Measurements from ENCODE around the gene NTM. TPM values are rescaled to one million over a fixed set of nuclear protein-coding genes. Genes with fewer than 3 reads are reported as not detected.

The NTM gene
- total and polyA plus RNA-seq, 2 donors from 2014 or later: 0.92 to 10.3 TPM

GRCh38 chr11:131465039-131465438 lies 94.6 kb downstream of the NTM start:
- H3K27ac ChIP-seq (ENCODE audit: low read depth in 2 of 2, low read length in 2 of 2): no peak overlapping the region
- no peaks in the 10 kb centered on the region for H3K4me1 ChIP-seq (ENCODE audit: control insufficient read depth in 2 of 3, insufficient read depth in 2 of 3, low read depth in 1 of 3, low read length in 3 of 3)
- H3K9me3 ChIP-seq (ENCODE audit: control insufficient read depth in 2 of 3, insufficient read depth in 1 of 3, low read length in 3 of 3): no peaks in the 10 kb centered on the region
- TF ChIP-seq CTCF (IDR thresholded peaks at IDR 0.05; ENCODE audit: borderline replicate concordance, extremely low read depth, insufficient read depth): no peak
- intact Hi-C loops (cut with DNase I): no loop called here
- FAIRE-seq: no peak
- H3K9ac ChIP-seq (ENCODE audit: low read length in 3 of 3): no peak overlapping the region
- DNase-seq: no peak
- no peaks in the 10 kb centered on the region for H3K36me3 ChIP-seq (ENCODE audit: control insufficient read depth in 2 of 3, insufficient read depth in 3 of 3, low read length in 3 of 3)
- no peaks in the 10 kb centered on the region for H3K27me3 ChIP-seq (ENCODE audit: control insufficient read depth, insufficient read depth, low read length)
- no peak overlapping the region for H3K4me3 ChIP-seq (ENCODE audit: low read length in 3 of 3)

GRCh38 chr11:131465746-131466145 lies 95.3 kb downstream of the NTM start:
- H3K27ac ChIP-seq (ENCODE audit: low read depth in 2 of 2, low read length in 2 of 2): no peak overlapping the region
- intact Hi-C loops (cut with DNase I): no loop called here
- H3K4me1 ChIP-seq (ENCODE audit: control insufficient read depth in 2 of 3, insufficient read depth in 2 of 3, low read depth in 1 of 3, low read length in 3 of 3): no peaks in the 10 kb centered on the region
- H3K9ac ChIP-seq (ENCODE audit: low read length in 3 of 3): no peak overlapping the region
- no peaks in the 10 kb centered on the region for H3K27me3 ChIP-seq (ENCODE audit: control insufficient read depth, insufficient read depth, low read length)
- no peak overlapping the region for H3K4me3 ChIP-seq (ENCODE audit: low read length in 3 of 3)
- DNase-seq (peak in 3 of 5 donors; percentile 49 to 62 (median 52)), FAIRE-seq (no peak)
- no peak for TF ChIP-seq CTCF (IDR thresholded peaks at IDR 0.05; ENCODE audit: borderline replicate concordance, extremely low read depth, insufficient read depth)
- H3K36me3 ChIP-seq (ENCODE audit: control insufficient read depth in 2 of 3, insufficient read depth in 3 of 3, low read length in 3 of 3): no peaks in the 10 kb centered on the region
- H3K9me3 ChIP-seq (ENCODE audit: control insufficient read depth in 2 of 3, insufficient read depth in 1 of 3, low read length in 3 of 3): no peaks in the 10 kb centered on the region

GRCh38 chr11:131467645-131468394 lies 97.4 kb downstream of the NTM start:
- Histone ChIP-seq H3K27ac (ENCODE audit: low read depth in 2 of 2, low read length in 2 of 2) (no peak overlapping the region), H3K4me3 (ENCODE audit: low read length in 3 of 3) (no peak overlapping the region), H3K4me1 (ENCODE audit: control insufficient read depth in 2 of 3, insufficient read depth in 2 of 3, low read depth in 1 of 3, low read length in 3 of 3) (no peaks in the 10 kb centered on the region), H3K9ac (ENCODE audit: low read length in 3 of 3) (no peak overlapping the region), H3K9me3 (ENCODE audit: control insufficient read depth in 2 of 3, insufficient read depth in 1 of 3, low read length in 3 of 3) (no peaks in the 10 kb centered on the region), H3K27me3 (ENCODE audit: control insufficient read depth, insufficient read depth, low read length) (no peaks in the 10 kb centered on the region), H3K36me3 (ENCODE audit: control insufficient read depth in 2 of 3, insufficient read depth in 3 of 3, low read length in 3 of 3) (no peaks in the 10 kb centered on the region)
- DNase-seq (peak in 2 of 5 donors; percentile 33 to 47), FAIRE-seq (no peak)
- TF ChIP-seq CTCF (IDR thresholded peaks at IDR 0.05; ENCODE audit: borderline replicate concordance, extremely low read depth, insufficient read depth): no peak
- intact Hi-C loops (cut with DNase I): no loop called here
